Peyer's patch (tissue), 4 donors: ENCODE data around the gene CAPN7.

Experiments
- CTCF ChIP-seq, 6 experiments: fragments of 450-650 bp in 4 of 6; fragments of 200-600 bp in 2 of 6; sonication (generic) in 1 of 6; IDR thresholded peaks; one replicate each; pipeline ENCODE4 v1.5.1; 2017 to 2019; ENCODE audit warnings: antibody characterized with exemption in 6 of 6, mild to moderate bottlenecking in 3 of 6, moderate library complexity in 1 of 6
- POLR2A ChIP-seq, 2 donors: fragments of 450-650 bp; IDR thresholded peaks; one replicate each; pipeline ENCODE4 v1.5.1; 2017; ENCODE audit warnings: antibody characterized with exemption in 2 of 2, mild to moderate bottlenecking in 2 of 2, moderate library complexity in 2 of 2

- TF ChIP-seq POLR2A (IDR thresholded peaks at IDR 0.05) (no peak), CTCF (IDR thresholded peaks at IDR 0.05) (no peak)
Measured at GRCh38 chr3:15262021-15262420, 56.0 kb downstream of the CAPN7 start.
